Endothelial cell of umbilical vein (primary cell): ENCODE measurements around the gene AMPH.

Experiments used
- EZH2 ChIP-seq: IDR thresholded peaks from 2 replicates; pipeline ENCODE4 v1.6.1; 2012; ENCODE audit warnings: borderline replicate concordance, low read depth, mild to moderate bottlenecking, moderate library complexity, low read length, inconsistent platforms; ENCODE audit not compliant: severe bottlenecking
- FOS ChIP-seq: IDR thresholded peaks from 2 replicates; pipeline ENCODE4 v1.6.1; 2011; ENCODE audit warnings: mild to moderate bottlenecking, low read length, moderate library complexity, borderline replicate concordance; ENCODE audit not compliant: insufficient read depth
- GATA2 ChIP-seq: IDR thresholded peaks from 2 replicates; pipeline ENCODE4 v1.7.0; 2011; ENCODE audit warnings: low read depth, mild to moderate bottlenecking, moderate library complexity, mixed read lengths, low read length; ENCODE audit not compliant: insufficient read length, insufficient read depth
- JUN ChIP-seq: IDR thresholded peaks from 2 replicates; pipeline ENCODE4 v1.6.1; 2011; ENCODE audit warnings: borderline replicate concordance, low read depth; ENCODE audit not compliant: insufficient read length, insufficient read depth
- MYC ChIP-seq: IDR thresholded peaks from one replicate; pipeline ENCODE4 v1.6.1; 2011; ENCODE audit warnings: mild to moderate bottlenecking, low read depth, low read length
- POLR2A ChIP-seq: IDR thresholded peaks from 2 replicates; pipeline ENCODE4 v1.6.1; 2012; ENCODE audit warnings: low read depth, mild to moderate bottlenecking, control low read depth, low read length
- POLR2AphosphoS5 ChIP-seq: IDR thresholded peaks from 2 replicates; pipeline ENCODE4 v1.6.1; 2012; ENCODE audit warnings: low read depth, mild to moderate bottlenecking, control low read depth, low read length, moderate library complexity; ENCODE audit not compliant: insufficient read depth
- TF ChIP-seq, protein P1 (sequence below), 2 donors: IDR thresholded peaks; 1 replicate in 1 of 2; 2 replicates in 1 of 2; pipeline ENCODE4 v1.5.1; 2011; ENCODE audit warnings: low read length in 2 of 2, mild to moderate bottlenecking in 2 of 2, moderate library complexity in 2 of 2, control low read depth in 1 of 2, inconsistent platforms in 1 of 2, low read depth in 1 of 2; ENCODE audit not compliant: insufficient read depth in 1 of 2; ENCODE audit errors: extremely low read depth in 1 of 2
- TF ChIP-seq, protein P2 (sequence below): IDR thresholded peaks from 2 replicates; pipeline ENCODE4 v1.6.1; 2011; ENCODE audit not compliant: insufficient read depth, insufficient read length

DNA sequence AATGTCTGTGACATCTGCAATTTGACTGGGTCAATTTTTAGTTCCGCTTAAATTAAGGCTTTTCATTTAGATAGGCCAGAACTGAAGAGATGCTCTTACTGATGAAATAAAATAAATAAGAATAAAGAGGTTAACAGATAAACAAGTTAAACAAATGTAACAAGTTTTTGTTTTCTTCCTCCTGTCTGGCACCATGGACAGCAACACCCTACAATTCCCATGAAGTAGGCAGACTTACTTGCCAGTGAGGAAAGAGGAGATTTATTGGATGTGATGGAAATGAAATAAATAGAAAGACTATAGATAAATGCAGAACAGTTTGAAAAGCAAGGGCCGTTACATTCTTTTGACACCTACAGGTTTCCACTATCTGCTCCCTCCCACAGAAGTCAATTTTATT, 118.5 kb downstream of the AMPH start:
- TF ChIP-seq, protein P1, sequence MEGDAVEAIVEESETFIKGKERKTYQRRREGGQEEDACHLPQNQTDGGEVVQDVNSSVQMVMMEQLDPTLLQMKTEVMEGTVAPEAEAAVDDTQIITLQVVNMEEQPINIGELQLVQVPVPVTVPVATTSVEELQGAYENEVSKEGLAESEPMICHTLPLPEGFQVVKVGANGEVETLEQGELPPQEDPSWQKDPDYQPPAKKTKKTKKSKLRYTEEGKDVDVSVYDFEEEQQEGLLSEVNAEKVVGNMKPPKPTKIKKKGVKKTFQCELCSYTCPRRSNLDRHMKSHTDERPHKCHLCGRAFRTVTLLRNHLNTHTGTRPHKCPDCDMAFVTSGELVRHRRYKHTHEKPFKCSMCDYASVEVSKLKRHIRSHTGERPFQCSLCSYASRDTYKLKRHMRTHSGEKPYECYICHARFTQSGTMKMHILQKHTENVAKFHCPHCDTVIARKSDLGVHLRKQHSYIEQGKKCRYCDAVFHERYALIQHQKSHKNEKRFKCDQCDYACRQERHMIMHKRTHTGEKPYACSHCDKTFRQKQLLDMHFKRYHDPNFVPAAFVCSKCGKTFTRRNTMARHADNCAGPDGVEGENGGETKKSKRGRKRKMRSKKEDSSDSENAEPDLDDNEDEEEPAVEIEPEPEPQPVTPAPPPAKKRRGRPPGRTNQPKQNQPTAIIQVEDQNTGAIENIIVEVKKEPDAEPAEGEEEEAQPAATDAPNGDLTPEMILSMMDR (IDR thresholded peaks at IDR 0.05; ENCODE audit: extremely low read depth in 1 of 2, insufficient read depth in 1 of 2, low read depth in 1 of 2, low read length in 2 of 2): no peak
- TF ChIP-seq EZH2 (no peak), POLR2AphosphoS5 (no peak), GATA2 (no peak), POLR2A (no peak), JUN (no peak), FOS (no peak), MYC (no peak)
- TF ChIP-seq, protein P2, sequence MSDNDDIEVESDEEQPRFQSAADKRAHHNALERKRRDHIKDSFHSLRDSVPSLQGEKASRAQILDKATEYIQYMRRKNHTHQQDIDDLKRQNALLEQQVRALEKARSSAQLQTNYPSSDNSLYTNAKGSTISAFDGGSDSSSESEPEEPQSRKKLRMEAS: no peak
